ENCODE data around the gene DCUN1D3.

- no peak for TF ChIP-seq POLR2A (IDR thresholded peaks at IDR 0.05)
- TF ChIP-seq, protein P1, sequence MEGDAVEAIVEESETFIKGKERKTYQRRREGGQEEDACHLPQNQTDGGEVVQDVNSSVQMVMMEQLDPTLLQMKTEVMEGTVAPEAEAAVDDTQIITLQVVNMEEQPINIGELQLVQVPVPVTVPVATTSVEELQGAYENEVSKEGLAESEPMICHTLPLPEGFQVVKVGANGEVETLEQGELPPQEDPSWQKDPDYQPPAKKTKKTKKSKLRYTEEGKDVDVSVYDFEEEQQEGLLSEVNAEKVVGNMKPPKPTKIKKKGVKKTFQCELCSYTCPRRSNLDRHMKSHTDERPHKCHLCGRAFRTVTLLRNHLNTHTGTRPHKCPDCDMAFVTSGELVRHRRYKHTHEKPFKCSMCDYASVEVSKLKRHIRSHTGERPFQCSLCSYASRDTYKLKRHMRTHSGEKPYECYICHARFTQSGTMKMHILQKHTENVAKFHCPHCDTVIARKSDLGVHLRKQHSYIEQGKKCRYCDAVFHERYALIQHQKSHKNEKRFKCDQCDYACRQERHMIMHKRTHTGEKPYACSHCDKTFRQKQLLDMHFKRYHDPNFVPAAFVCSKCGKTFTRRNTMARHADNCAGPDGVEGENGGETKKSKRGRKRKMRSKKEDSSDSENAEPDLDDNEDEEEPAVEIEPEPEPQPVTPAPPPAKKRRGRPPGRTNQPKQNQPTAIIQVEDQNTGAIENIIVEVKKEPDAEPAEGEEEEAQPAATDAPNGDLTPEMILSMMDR (IDR thresholded peaks at IDR 0.05) = no peak
Observed at GRCh38 chr16:20818929-20819585, 81.1 kb downstream of the DCUN1D3 start.

All from body of pancreas (tissue), 4 donors.